Left ventricle myocardium inferior (tissue), 1 donor: ENCODE data around the gene BSX. TPM values are rescaled to one million over a fixed set of nuclear protein-coding genes. Genes with fewer than 3 reads are reported as not detected.

Experiments used
- DNase-seq: peaks from one replicate; pipeline ENCODE4 v3.0.0-alpha.2; 2020
- H3K27ac ChIP-seq: fragments of 200-600 bp; replicated peaks from 2 replicates; pipeline ENCODE4 v1.8.0; 2021
- H3K27me3 ChIP-seq: fragments of 200-600 bp; 2 replicates; pipeline ENCODE4 v1.8.0; 2021; ENCODE audit warnings: low read depth
- H3K36me3 ChIP-seq: fragments of 200-600 bp; 2 replicates; pipeline ENCODE4 v1.8.0; 2021
- H3K4me1 ChIP-seq: fragments of 200-600 bp; 2 replicates; pipeline ENCODE4 v1.8.0; 2021
- H3K4me3 ChIP-seq: fragments of 200-600 bp; 2 replicates; pipeline ENCODE4 v1.8.0; 2021; ENCODE audit warnings: mild to moderate bottlenecking, moderate library complexity
- H3K9me3 ChIP-seq: fragments of 200-600 bp; replicated peaks from 2 replicates; pipeline ENCODE4 v1.8.0; 2021
- intact Hi-C: fragments of 100-400 bp; cut with micrococcal nuclease; formaldehyde crosslinking; loops from one replicate; pipeline ENCODE4 v1.11.0; 2022
- total RNA-seq: library from RNA; stranded (reverse); fragmentation: NEBNext Ultra II Directional; extraction: Animal tissue kit (Norgen Biotek cat#: 25700); gene quantifications from one replicate; pipeline ENCODE4 v1.2.1, GENCODE V29; 2021
- TF ChIP-seq, protein P1 (sequence below): fragments of 200-600 bp; IDR thresholded peaks from 2 replicates; pipeline ENCODE4 v1.8.0; 2021; ENCODE audit warnings: antibody characterized with exemption, mild to moderate bottlenecking, borderline replicate concordance
- donor health status: DM: no; HTN: yes; CAD: no; lungs with severe emphysema.

BSX gene
- total RNA-seq, 1 donor from 2014 or later: not detected

DNA sequence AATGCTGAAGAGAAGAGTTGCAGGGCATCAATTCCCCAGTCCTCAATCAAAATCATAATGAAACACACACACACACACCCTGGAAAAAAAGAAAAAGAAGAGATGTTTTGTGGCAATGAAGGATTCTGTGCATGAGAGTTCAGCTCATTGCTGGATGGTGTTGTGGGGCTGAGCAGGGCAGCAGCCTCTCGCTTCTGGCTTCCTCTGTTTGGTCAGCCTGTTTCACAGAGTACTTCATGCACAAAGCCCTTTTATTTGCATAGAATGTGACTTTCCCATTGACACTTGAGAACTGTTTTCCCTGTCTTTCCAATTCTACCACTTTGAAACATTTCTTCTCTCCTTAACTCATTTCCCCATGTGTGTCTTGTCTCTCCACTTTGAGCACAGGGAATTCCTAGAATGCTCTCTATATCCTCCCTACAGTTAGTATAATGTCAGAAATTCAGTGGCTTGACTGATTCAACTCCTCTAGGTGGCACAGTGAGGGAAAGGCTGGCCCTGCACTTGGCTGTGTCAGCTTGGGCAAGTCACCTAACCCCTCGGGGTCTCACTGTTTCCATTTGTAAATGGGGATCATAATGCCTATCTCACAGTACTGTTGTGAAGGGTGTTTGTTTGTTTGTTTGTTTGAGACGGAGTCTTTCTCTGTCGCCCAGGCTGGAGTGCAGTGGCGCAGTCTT is 25.4 kb upstream of the BSX start:
- no peaks in the 10 kb centered on the region for H3K9me3 ChIP-seq
- H3K27ac ChIP-seq: no peak overlapping the region
- H3K27me3 ChIP-seq: peaks cover 53% of the 10 kb centered on the region
- H3K4me1 ChIP-seq: no peaks in the 10 kb centered on the region
- H3K36me3 ChIP-seq: no peaks in the 10 kb centered on the region
- TF ChIP-seq, protein P1, sequence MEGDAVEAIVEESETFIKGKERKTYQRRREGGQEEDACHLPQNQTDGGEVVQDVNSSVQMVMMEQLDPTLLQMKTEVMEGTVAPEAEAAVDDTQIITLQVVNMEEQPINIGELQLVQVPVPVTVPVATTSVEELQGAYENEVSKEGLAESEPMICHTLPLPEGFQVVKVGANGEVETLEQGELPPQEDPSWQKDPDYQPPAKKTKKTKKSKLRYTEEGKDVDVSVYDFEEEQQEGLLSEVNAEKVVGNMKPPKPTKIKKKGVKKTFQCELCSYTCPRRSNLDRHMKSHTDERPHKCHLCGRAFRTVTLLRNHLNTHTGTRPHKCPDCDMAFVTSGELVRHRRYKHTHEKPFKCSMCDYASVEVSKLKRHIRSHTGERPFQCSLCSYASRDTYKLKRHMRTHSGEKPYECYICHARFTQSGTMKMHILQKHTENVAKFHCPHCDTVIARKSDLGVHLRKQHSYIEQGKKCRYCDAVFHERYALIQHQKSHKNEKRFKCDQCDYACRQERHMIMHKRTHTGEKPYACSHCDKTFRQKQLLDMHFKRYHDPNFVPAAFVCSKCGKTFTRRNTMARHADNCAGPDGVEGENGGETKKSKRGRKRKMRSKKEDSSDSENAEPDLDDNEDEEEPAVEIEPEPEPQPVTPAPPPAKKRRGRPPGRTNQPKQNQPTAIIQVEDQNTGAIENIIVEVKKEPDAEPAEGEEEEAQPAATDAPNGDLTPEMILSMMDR: no peak
- H3K4me3 ChIP-seq: no peak overlapping the region
- no peak for DNase-seq
- intact Hi-C loops: no loop called here

DNA sequence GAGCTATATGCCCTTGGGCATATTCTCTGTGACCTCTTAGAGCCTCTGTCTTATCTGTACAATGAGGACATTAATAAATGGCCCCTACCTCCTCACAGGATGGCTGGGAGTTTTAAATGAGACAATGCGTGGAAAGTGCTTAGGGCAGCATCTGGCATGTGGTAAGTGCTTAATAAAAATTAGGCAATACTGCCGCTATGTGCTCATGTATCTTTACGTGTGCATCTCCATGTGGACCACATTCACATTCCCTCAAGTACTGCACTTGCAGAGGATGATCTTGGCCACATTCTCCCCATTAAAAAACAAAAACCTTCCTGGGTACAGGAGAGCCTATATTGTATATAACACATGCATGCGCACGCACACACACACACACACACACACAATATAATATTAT is 19.1 kb upstream of the BSX start:
- Histone ChIP-seq H3K9me3 (no peaks in the 10 kb centered on the region), H3K4me1 (no peaks in the 10 kb centered on the region), H3K27ac (no peak overlapping the region), H3K36me3 (no peaks in the 10 kb centered on the region), H3K27me3 (peaks cover 69% of the 10 kb centered on the region), H3K4me3 (no peak overlapping the region)
- TF ChIP-seq, protein P1: no peak
- intact Hi-C loops: no loop called here
- no peak for DNase-seq

DNA sequence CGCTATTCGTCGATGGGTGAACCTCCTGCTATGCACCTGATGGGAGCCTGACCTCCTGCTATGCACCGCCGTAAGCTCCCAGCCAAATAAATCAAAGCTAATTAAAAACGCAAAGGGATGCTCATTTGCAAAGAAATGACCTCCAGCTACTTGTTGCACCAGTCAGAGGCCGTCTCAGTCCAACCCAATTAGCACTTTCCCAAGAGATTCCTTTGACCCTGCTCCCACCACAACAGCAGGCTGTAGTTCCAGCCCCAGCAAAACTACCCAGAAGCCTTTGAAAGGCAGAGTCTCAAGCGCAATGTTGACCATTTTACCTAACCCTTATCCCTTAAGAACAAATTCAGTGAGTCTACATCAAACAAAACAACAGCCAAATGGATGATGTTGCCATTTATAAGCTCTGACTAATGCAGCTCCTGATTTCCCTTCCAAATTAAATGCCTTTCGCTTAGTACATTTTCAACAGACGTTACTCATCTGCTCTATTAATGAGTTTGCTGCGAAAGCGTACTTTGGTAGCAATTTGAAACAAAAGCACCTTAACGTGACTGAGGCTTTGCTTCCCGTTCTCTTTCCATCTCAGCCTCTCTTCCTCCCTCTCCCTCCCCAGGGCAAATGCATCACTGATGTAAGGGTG is 17.2 kb upstream of the BSX start:
- peaks cover 78% of the 10 kb centered on the region for H3K27me3 ChIP-seq
- intact Hi-C loops: no loop called here

DNA sequence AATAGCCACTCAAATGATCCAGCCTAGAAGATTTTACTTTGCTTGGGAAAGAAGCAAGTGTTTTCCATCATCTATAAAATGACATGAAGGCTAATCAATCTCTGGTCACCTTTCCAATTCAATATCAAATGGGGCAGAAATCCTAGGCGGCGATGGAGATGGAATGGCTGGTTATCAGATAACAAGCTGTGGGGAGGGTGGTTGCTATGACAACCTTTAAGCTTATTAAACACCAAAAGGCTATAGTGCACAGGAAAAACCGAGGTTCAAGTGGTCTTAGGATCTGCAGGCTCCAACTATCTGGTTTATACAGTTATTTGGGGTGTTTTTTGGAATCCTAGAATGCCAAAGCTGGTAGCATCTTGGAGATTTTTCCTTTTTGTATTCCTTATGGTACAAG is 13.9 kb upstream of the BSX start:
- H3K27me3 ChIP-seq: peaks cover 90% of the 10 kb centered on the region
- no peaks in the 10 kb centered on the region for H3K36me3 ChIP-seq
- no peaks in the 10 kb centered on the region for H3K4me1 ChIP-seq
- TF ChIP-seq, protein P1: no peak
- no peak overlapping the region for H3K27ac ChIP-seq
- no peaks in the 10 kb centered on the region for H3K9me3 ChIP-seq
- intact Hi-C loops: no loop called here
- no peak for DNase-seq
- no peak overlapping the region for H3K4me3 ChIP-seq

More for the DNA sequence above, 17.2 kb upstream of the BSX start:
- Histone ChIP-seq H3K4me1 (no peaks in the 10 kb centered on the region), H3K36me3 (no peaks in the 10 kb centered on the region), H3K27ac (no peak overlapping the region), H3K9me3 (no peaks in the 10 kb centered on the region), H3K4me3 (no peak overlapping the region)
- DNase-seq: no peak
- TF ChIP-seq, protein P1: no peak

DNA sequence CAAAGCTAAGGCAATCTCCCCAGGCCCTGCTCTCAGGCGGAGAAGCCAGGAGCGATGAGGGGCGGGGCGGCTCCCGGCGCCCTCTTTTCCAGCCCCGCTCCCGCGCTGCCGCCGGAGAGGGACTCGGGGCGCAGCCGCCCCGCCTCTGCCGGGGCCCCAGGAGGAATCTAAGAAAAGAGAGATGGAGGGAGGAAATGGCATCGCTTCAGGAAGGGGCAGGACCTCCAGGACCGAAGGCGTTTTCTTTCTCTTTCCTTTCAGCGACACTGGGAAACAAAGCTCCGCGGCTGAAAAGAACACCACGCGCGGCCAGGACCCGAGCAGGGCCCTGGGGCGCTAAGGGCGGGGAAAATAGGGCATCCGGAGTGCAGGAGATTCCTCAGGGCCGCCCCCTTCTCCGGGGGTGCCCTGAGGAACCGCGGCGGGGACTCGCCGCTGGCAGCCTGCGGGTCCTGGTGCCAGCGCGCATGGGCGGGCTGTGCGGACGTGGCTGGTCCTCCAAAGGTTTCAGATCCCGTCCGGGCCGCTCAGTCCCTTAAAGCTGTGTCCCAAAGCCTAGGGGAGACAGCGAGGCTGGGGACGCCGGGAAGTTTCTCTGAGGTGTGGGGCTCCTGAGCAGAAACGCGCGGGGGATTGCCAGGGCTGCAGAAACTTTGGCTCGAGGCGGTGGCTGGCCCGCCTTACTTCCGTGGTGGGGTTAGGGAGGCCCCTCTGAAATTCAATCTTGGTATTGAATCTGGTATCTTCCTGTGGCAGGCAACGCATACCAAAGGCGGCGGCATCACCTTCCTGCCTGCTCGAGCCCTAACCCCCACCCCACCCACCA is 2.8 kb upstream of the BSX start:
- intact Hi-C loops: no loop called here
- H3K27ac ChIP-seq: no peak overlapping the region
- no peaks in the 10 kb centered on the region for H3K36me3 ChIP-seq
- no peaks in the 10 kb centered on the region for H3K9me3 ChIP-seq
- TF ChIP-seq, protein P1: no peak
- H3K4me1 ChIP-seq: peaks cover 16% of the 10 kb centered on the region
- no peak for DNase-seq
- H3K4me3 ChIP-seq: peak overlapping the region; percentile 72
- peaks cover 95% of the 10 kb centered on the region for H3K27me3 ChIP-seq
